ENCODE data around the gene IFNG-AS1.

The IFNG-AS1 gene

DNA sequence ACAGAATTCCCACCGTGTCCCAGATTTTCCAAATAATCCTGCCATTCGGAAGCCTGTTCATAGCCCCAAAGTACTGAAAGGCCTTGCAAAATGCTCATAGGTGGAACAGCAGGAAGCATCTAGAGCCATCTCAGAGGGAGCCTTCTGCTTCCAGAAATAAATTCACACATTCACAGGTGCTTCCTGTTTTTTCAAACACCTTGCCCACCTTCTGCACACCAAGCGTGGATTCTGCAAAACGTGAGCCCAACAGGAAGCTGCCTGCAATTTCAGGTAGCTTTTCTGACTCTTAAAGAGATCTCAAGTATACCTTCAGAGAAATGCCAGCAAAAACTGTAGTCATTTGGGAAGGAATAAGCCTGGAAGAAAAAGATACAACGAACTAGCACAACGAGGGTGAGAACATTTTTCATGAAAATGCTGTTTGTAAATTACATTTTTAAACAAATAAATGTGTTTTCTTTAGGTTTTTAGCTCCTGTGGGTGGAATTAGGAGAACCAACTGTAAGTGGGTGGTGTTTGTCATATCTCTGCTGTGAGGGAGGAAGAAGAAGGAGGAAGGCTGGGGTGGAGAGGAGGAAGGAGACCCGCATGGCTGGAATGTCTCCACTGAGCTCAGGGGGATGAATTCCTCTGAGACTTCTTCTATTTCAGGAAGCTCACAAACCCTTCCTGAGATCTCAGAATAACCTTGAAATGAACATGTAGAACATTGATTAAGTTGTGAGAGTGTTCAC, at the start of gene IFNG-AS1:
IFNG-AS1 (plus strand) TSS at position 264 of the 737 bp plus-strand sequence.
- in situ Hi-C loops (cut with HindIII; ENCODE audit: low sequenced_read_pairs): no loop called here

DNA sequence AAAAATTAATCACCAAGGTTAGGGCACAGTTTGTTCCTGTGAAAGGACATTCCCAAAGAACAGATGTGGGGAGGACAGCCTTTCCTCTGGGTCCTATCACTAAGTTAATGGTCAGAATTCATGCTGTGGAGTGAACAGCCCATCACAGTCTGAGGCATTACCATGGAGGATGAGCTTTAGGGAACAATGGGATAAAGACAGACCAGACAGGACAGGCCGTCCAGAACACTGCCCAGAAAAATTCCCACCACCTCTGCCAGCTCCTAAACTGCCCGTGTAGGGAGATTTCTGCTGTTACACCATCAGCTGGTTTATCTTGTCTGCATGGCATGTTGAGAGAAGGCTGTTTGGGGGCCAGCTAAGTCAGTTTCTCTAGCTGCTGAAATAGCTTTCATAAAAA, 49.6 kb upstream of the IFNG-AS1 start:
- in situ Hi-C loops (cut with HindIII; ENCODE audit: low sequenced_read_pairs): no loop called here

DNA sequence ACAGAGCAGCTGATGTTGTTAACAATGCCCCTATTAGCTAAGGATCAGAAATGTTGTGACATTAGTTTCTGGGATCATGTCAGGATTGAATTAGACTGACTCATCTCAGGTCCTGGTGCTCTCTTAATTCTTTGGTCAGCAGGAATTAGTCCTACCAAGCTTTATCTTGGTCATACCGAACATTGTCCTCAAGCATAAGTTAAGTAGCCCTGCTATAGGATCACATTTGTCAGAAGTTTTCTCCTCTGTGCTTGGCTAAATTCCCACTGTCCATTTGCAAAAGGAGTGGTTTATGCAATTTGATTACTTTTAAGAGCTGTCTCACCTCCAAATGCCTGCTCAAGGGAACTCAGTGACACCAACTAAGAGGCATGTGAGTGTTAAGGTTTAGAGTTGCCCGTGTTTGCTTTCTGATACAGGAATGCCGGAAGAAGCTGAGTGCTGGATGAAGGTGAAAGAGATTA, 48.4 kb upstream of the IFNG-AS1 start:
- in situ Hi-C loops (cut with HindIII; ENCODE audit: low sequenced_read_pairs): no loop called here

DNA sequence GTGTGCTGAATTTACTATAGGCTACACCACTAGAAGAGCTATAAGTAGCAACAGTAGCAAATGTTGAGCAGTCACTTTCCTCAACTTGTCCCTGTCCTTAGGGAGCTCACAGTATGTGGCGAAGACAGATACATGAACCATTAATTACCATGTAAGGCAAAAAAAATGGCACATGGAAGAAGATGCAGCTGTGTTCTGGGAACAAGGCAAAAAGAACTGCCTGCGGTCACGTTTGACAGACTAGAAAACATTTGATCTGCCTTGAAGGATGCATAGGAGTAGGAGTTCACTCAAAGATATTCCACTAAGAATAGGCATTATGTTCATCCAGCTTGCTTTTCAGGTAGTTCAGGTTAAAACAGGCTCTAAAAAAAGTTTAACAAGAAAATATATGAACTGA, 46.5 kb upstream of the IFNG-AS1 start:
- in situ Hi-C loops (cut with HindIII; ENCODE audit: low sequenced_read_pairs): no loop called here

DNA sequence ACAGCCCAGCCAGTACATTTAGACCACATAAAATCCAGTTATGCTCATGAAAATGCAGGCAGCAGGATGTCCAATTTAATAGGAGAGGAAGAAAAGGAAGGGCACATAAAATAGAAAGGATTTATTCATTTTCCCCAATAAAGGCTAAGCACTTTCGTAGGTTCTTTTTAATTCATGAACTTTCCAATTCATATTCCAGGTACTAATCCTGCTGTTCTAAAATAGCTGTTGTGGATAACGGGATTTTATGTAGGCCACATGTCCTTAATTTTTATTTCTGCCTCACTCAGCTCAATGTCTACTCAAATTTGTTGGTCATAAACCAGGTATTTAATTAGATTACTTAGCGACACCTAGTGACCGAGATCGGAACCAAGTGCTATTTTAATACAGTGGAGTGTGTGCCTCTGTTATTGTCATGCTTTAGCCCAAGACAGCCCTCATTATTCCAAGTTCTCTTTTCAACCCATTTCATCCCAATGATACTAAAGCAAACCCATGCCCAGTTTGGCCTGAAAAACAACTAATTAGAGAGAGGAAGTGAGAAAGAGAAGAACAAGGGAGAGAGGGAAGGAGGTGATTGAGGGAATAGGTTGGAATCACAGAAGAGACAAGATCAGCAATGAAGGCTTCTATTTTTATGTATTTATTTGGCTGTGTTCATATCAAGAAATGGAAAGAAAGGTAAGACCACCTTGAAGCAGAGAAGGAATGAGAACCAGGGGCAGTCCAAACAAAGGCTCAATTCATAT, 45.9 kb upstream of the IFNG-AS1 start:
- in situ Hi-C loops (cut with HindIII; ENCODE audit: low sequenced_read_pairs): no loop called here

DNA sequence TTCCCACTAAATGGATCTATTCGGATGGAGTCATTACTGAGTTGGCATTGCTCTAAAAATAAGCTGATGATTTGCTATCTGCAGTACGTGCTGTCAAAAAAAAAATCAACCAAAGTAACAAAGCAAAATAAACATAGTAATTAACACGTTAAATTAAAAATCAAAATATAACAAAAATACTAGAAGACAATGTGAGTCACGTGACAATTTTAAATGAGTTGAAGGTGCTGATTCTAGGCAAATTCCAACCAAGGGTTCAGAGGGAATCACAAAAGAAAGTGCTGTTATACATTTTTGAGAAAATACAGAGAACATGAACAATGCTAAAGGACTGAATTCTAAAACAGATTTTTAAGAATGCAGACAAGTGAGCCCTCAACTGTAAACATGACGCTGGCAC, 45.2 kb upstream of the IFNG-AS1 start:
- in situ Hi-C loops (cut with HindIII; ENCODE audit: low sequenced_read_pairs): no loop called here

DNA sequence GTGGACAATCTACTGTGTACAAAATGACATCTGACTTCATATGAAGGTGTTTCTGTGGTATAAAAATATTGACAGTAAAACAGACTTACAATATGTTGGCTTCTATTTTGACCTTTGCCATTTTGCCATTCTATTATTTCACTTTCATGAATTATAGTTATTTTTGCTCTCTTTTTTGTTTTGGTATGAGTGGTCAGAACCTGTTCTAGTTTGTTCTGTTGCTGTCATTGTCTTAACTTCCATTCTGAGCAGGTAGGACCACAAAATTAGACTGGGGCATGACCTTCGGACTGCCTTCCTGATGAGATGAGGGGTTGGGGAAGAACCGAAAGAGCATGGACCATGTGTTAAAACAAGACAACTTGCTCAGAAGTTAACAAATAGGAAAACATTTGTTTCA, 36.5 kb upstream of the IFNG-AS1 start:
- in situ Hi-C loops (cut with HindIII; ENCODE audit: low sequenced_read_pairs): no loop called here

DNA sequence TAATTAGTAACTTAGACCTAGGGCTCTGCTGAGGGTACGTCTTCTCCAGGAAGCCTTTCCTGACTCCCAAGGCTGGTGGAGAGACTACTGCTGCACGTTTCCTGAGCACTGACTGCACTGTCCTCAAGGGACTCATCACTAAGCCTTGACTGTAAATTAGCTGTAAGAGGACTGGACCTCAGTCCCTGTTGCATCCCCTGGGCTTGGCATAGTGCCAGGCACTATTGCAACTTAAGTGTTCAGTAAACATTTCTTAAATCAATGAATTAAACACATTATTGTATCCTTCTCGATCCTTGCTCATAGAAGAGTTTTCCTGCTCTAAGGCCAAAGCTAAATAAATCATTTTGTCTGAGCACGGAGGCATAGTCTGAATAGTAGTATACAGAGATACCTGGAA, 31.9 kb upstream of the IFNG-AS1 start:
- in situ Hi-C loops (cut with HindIII; ENCODE audit: low sequenced_read_pairs): no loop called here

DNA sequence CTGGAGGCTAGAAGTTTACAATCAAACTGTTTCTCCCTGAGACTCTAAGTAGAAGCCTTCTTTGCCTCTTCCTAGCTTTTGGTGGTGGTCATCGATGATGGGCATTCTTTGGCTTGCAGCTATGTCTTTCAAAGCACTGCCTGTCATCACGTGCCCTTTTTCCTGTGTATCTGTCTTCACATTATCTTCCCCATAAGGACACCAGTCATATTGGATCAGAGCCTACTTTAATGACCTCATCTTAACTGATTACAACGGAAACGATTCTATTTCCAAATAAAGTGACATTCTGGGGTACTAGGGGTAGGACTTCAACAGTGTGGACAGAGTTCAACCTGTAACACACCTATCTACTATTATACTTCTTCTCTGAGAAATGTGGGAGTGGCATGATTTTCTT, 31.1 kb upstream of the IFNG-AS1 start:
- in situ Hi-C loops (cut with HindIII; ENCODE audit: low sequenced_read_pairs): no loop called here

DNA sequence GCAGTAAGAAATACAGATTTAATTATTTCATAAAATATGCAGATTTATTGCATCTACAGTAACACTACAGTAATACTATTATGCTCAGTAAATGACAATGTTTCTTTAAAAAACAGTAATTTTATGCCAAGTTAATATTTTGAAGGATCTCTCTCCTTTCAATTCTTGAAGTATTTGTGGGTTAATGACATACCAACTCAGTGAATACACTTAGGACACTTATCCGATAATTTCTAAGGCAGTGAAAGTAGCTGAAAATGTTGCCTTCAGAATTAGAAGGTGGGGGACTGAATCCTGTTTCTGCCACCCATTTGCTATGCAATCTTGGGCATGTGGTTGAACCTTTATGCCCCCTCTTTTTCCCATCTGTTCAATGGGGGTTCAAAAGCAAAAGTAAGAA, 24.8 kb upstream of the IFNG-AS1 start:
- in situ Hi-C loops (cut with HindIII; ENCODE audit: low sequenced_read_pairs): no loop called here

DNA sequence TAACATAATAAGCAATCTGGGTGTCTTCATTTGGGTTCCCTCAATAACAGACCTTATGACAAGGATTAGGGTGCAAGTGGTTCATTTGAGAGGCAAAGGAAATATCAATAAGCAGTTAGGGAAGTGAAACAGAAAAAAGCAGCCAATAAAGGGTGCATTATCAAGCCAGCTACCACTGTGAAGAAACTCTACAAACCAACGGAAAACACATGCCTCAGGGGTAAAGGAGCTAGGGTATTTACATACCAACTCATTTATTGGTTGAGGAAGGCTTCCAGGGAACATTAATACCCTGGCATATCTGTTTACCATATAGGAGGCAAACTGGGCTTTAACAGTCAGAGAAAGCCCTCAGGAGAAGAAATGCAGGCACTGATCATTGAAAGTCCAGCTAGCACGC, 22.7 kb upstream of the IFNG-AS1 start:
- in situ Hi-C loops (cut with HindIII; ENCODE audit: low sequenced_read_pairs): no loop called here

DNA sequence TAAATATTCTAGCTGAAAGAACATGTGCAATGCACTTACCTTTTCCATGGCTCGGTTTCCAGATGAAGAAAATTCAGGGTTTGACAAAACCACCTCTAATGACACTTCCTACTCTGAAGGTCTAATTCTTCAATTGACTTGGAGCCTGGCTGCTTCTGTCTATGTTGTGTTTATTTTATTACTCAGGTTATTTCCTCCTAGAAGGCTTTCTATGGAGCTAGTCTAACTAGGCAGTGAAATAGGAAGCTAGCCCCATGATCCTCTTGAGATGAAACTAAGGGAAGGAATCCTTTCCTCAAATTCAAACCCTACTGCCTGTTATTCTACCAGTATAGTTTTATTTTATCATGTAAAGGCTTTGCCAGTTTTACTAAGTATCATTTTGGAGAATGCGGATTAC, 20.9 kb upstream of the IFNG-AS1 start:
- in situ Hi-C loops (cut with HindIII; ENCODE audit: low sequenced_read_pairs): no loop called here

DNA sequence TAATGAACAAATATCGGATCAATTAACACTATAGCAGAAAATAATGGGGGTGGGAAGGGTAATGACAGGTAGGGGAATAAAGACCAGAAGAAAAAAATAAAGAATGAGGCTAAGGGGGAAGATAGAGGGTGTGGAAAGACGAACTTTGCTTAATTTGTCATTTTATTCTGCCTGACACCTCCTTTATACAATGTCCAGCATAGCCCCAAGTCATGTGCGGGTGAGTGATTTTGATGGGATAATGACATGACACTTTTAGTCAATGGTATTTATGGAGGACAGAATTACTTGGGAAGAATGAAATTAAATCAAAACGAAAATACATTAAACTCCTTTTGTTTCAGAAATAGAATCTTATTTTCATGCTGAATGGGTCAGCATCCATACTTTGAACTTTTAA, 20.5 kb upstream of the IFNG-AS1 start:
- in situ Hi-C loops (cut with HindIII; ENCODE audit: low sequenced_read_pairs): no loop called here

DNA sequence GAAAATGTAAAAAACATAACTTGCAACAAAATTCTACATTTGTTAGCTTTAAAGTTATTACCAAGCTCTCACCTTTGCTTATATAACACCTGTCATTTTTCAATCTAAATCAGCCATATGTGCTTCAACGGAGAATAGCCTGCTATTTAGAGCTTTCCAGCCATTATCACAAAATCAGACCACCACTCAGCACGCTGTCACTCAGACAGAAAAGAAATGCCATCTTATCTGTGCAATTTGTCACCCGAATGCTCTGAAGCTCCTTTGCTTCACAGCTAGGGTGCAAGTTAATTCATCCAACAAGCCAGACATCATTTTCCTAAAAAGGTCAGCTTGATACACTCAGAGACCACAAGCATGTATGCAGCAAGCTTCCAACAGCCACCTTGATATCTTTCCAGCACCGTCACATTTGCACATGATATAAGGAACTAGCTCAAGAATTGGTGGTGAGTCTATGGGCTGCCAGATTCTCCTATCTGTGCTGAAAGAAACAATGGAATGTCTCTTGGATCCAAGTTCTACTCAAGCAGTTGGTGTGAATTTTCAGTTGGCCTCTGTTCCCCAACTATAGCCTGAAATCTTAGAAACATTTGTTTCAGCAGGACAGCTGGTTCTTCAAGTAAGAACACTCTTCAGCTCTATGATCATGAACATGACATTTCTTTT, 20.0 kb upstream of the IFNG-AS1 start:
- in situ Hi-C loops (cut with HindIII; ENCODE audit: low sequenced_read_pairs): no loop called here

DNA sequence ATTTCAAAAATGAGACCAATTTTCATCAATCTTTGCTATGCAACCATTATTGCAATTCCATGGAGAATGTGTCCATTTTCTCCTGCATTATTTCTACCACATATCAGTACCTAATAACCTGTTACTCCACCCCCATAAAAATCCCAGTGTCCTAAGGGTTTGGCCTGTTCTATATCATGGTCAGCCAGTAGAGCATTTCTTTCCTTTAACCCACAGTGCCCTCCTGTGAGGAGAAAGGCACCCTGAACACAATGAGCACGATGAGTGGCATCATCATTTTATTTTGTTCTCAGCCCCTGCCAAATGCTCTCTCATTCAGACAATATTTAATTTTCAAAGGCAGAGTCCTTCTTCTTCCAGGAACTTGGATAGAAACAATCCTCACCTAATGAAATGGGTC, 11.6 kb upstream of the IFNG-AS1 start:
- in situ Hi-C loops (cut with HindIII; ENCODE audit: low sequenced_read_pairs): no loop called here

DNA sequence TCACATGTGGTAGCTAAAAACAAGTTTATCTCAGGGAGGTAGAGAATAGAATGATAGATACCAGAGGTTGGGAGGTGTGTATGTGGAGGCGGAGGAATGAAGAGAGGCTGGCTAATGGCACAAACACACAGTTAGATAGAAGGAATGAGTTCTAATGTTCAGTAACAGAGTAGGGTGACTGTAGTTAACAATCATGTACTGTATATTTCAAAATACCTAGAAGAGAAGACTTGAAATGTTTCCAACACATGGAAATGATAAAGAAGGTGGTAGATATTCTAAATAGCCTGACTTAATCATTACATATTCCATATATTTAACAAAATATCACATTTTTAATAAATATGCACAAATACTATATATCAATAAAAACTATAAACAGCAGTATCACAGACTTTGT, 8.9 kb upstream of the IFNG-AS1 start:
- in situ Hi-C loops (cut with HindIII; ENCODE audit: low sequenced_read_pairs): no loop called here

DNA sequence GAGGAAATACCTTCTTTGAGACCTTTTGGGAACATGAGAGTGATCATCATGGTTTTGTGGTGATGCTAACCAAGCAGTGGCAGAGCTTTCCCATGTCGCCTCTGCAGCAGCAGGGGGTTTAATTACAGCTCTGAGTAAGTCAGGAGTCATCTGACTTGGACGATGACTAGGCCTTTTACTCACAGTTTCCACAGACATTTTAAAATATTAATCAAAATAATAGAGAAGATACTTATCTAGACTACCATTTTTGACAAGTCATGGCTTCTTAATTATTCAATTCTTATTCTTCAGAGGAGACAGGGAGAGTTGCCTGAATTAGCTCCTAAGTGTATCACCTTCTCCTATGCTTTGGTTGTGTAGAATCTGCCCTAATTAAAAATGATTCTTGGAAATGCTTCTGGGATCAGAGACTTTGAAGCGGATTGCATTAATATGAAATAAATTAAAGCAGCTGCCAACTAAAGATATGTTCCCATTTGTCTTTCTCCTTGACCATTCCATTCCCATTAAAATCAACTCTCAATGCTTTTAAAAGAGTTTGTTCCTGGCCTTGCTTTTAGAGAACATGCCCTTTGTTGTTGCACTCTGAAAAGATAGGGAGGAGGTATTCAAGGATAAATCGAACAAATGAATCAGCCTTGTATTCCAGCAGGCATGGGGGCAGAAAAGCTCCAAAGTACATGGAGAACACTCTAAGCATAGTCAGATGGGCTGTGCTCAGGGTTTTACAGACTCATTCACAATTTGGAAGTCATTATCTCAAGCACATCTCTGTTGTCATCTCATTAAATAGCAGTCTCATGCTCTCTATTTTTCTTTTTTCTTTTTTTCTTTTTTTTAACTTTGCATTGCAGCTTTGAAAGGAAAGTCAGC, 7.7 kb upstream of the IFNG-AS1 start:
- in situ Hi-C loops (cut with HindIII; ENCODE audit: low sequenced_read_pairs): no loop called here

DNA sequence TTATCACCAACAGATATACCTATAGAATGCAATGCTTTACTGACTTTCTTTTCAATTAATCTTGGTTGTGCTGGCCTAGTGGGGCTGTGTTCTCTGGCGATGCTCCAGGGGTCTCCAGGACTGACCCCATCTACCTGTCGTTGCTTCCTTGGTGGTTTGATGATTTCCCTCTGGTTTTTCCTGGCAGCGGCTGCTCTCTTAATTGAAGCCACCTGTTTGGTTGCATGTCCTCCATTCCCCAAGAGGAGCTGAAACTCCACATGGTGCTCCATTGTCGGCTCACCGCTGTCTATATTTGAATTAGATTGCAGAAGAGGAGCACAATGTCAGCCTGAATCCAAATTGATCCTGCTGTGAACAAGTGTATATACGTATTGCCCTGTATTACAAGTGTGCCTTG, 7.1 kb upstream of the IFNG-AS1 start:
- in situ Hi-C loops (cut with HindIII; ENCODE audit: low sequenced_read_pairs): no loop called here

DNA sequence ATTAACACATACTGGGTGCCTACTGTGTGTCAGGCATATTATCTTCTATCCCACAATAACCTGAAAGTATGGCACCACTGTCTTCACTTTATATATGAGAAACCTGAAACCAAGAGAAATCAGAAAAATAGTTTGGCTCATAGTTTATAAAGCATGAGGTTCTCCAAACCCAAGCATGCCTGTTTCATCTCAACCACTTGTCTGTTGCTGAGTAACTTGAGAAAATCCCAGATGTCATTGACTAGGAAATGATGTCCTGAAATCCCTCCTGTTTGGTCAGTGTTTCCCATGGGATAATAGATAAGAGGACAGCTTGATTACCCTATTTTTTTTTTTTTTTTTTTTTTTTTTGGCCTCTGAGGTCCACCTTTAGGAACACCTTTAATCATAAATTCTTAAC, 2.6 kb upstream of the IFNG-AS1 start:
- in situ Hi-C loops (cut with HindIII; ENCODE audit: low sequenced_read_pairs): no loop called here

DNA sequence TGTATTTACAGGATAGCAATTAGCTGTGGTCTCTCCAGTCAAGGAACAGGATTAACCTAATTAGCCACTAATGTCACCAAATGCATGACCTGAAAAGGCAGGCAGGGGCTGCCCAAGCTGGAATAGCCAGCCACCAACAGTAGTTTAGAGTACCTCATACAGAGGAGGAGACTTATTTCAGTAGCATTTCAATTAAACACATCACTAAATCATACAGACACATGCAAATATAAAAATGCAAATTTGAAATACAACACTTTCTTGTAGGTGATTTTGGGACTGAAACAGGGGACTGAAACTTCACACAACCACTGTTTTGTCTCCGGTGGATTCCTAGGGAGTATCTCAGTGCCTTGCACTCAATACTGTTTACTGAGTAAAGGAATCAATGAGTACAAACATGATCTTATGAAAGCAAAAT, 636 bp upstream of the IFNG-AS1 start:
- in situ Hi-C loops (cut with HindIII; ENCODE audit: low sequenced_read_pairs): no loop called here

DNA sequence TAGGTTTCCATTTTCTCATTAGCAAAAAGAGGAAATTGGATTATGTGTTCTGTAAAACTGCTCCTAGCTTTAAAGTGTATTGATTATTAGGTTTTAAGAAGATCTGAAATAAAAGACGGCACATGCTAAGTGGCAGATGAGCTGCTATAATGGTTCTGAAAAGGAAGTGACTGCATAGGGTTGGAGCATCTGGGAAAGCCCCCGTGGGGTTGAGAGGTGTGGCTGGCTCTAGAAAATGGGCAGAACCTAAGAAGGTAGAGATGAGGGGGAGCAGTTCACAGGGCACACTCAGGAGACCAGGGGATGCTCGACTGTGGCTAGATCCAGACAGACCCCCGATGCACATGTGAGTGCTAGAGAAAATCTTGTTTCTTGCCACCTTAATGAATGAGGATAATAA, 1.9 kb downstream of the IFNG-AS1 start:
- in situ Hi-C loops (cut with HindIII; ENCODE audit: low sequenced_read_pairs): no loop called here
